Calu3 (cell line): ENCODE results near the gene TRABD2B. TPM values are rescaled to one million over a fixed set of nuclear protein-coding genes. Genes with fewer than 3 reads are reported as not detected.

Experiments used
- BruUV-seq: library from RNA; stranded (reverse); fragments of 400-500 nt; replicated peaks from 2 replicates; lab custom pipeline; 2021; lab: Mats Ljungman, UMichigan
- CTCF ChIA-PET: fragments of 300-600 bp; sonication (Branson Sonifier 250); formaldehyde crosslinking; loops from one replicate; lab custom pipeline; 2022; ENCODE audit warnings: antibody characterized with exemption; lab: Charles Lee
- DNase-seq: peaks from one replicate; pipeline ENCODE4 v3.0.0; 2022
- H3K27ac Mint-ChIP-seq: one replicate; pipeline ENCODE4 v1.8.0; 2022; ENCODE audit warnings: mixed read lengths; ENCODE audit not compliant: unreplicated experiment
- H3K27me3 Mint-ChIP-seq: one replicate; pipeline ENCODE4 v1.8.0; 2022; ENCODE audit warnings: mixed read lengths; ENCODE audit not compliant: unreplicated experiment
- H3K36me3 Mint-ChIP-seq: one replicate; pipeline ENCODE4 v1.8.0; 2022; ENCODE audit warnings: mild to moderate bottlenecking, moderate library complexity, mixed read lengths; ENCODE audit not compliant: insufficient read depth, unreplicated experiment
- H3K4me1 Mint-ChIP-seq: one replicate; pipeline ENCODE4 v1.8.0; 2022; ENCODE audit warnings: mild to moderate bottlenecking, low read depth, mixed read lengths; ENCODE audit not compliant: unreplicated experiment
- H3K4me3 Mint-ChIP-seq: one replicate; pipeline ENCODE4 v1.8.0; 2022; ENCODE audit warnings: mild to moderate bottlenecking, low read depth, moderate library complexity, mixed read lengths; ENCODE audit not compliant: unreplicated experiment
- H3K9me3 Mint-ChIP-seq: one replicate; pipeline ENCODE4 v1.8.0; 2022; ENCODE audit warnings: low read depth, mixed read lengths; ENCODE audit not compliant: unreplicated experiment
- intact Hi-C: fragments of 100-400 bp; cut with micrococcal nuclease; formaldehyde crosslinking; loops from one replicate; pipeline ENCODE4 v1.10.0; 2022; ENCODE audit not compliant: unreplicated experiment
- total RNA-seq: library from RNA; stranded (reverse); gene quantifications from 2 replicates; pipeline ENCODE4 v1.2.3, GENCODE V29; 2022
- TF ChIP-seq, protein P1 (sequence below): fragments of 200-600 bp; IDR thresholded peaks from one replicate; pipeline ENCODE4 v1.8.0; 2022; ENCODE audit warnings: antibody characterized with exemption; ENCODE audit not compliant: unreplicated experiment

The TRABD2B gene
- total RNA-seq, 1 experiment from 2014 or later = 0.42 TPM

DNA sequence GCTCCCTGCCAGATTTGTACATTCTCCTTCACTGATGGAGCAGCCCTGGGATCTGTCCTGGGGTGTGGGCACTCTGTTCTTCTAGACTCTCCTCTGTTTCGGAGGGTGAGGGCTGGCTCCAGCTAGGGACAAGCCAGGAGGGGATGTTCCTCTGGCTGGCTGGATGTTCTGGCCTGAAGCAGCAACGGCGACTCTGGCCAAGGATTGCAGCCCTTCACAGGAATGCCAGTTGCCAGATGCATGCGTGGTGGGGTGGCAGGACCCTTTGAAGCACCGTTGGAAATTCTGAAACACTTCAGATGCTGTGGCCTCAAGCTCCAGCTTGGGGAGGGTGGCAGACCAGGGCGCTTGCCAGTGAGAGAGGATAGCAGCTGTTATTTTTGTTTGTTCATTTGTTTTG lies 210.9 kb downstream of the TRABD2B start:
- no peak overlapping the region for H3K4me3 Mint-ChIP-seq

DNA sequence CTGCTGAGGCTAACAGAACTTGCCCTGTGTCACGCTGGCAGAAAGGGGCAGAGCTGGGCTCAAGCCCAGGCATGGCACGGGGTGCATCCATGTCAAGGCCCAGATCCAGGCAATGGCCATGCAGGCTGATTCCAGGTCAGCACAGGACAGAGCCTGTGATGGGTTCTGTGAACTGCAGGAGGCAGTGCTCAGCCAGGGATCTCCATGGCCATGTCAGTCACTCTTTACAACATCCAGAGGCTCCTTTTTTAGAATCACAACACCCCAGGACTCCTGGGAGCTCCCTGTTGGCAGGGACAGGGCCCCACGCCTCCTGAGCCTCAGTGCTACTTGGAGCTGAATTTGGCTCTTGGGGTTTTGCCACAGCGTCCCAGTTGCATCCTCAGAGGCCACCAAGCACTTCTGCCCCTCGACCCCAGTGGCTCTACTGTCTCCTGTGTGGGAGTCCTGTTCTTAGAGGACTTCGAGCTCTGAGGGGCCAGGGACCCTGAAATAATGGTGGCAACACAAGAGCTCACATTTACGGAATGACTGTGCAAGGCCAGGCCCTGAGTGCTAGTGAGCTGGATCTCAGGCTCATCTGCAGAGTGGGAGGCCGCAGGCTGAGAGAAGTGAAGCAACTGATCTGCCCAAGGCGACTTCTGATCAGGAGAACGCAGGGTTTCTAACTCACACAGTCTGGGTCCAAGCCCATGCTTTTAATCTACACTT lies 211.5 kb downstream of the TRABD2B start:
- H3K27ac Mint-ChIP-seq = no peak overlapping the region
- no peak for DNase-seq
- H3K9me3 Mint-ChIP-seq = no peaks in the 10 kb centered on the region
- no peak overlapping the region for H3K4me3 Mint-ChIP-seq
- CTCF ChIA-PET = interaction anchor here (0.6 kb wide), 1 partner anchor 67 kb away, joined by 3 read pairs; no protein-coding TSS in a partner anchor
- intact Hi-C loops = no loop called here
- TF ChIP-seq, protein P1, sequence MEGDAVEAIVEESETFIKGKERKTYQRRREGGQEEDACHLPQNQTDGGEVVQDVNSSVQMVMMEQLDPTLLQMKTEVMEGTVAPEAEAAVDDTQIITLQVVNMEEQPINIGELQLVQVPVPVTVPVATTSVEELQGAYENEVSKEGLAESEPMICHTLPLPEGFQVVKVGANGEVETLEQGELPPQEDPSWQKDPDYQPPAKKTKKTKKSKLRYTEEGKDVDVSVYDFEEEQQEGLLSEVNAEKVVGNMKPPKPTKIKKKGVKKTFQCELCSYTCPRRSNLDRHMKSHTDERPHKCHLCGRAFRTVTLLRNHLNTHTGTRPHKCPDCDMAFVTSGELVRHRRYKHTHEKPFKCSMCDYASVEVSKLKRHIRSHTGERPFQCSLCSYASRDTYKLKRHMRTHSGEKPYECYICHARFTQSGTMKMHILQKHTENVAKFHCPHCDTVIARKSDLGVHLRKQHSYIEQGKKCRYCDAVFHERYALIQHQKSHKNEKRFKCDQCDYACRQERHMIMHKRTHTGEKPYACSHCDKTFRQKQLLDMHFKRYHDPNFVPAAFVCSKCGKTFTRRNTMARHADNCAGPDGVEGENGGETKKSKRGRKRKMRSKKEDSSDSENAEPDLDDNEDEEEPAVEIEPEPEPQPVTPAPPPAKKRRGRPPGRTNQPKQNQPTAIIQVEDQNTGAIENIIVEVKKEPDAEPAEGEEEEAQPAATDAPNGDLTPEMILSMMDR = no peak
- peaks cover 36% of the 10 kb centered on the region for H3K27me3 Mint-ChIP-seq
- no TSS peak for BruUV-seq
- no peaks in the 10 kb centered on the region for H3K4me1 Mint-ChIP-seq
- H3K36me3 Mint-ChIP-seq = no peaks in the 10 kb centered on the region

More for the DNA sequence above, 210.9 kb downstream of the TRABD2B start:
- H3K27me3 Mint-ChIP-seq = peaks cover 35% of the 10 kb centered on the region
- no peak overlapping the region for H3K27ac Mint-ChIP-seq
- H3K36me3 Mint-ChIP-seq = no peaks in the 10 kb centered on the region
- no TSS peak for BruUV-seq
- no peaks in the 10 kb centered on the region for H3K4me1 Mint-ChIP-seq
- intact Hi-C loops = no loop called here
- H3K9me3 Mint-ChIP-seq = no peaks in the 10 kb centered on the region
- DNase-seq = no peak
- CTCF ChIA-PET = interaction anchor here (0.6 kb wide), 1 partner anchor 66 kb away, joined by 3 read pairs; no protein-coding TSS in a partner anchor
- TF ChIP-seq, protein P1 = no peak

- Mint-ChIP-seq H3K27ac (peak overlapping the region; percentile 23), H3K27me3 (peaks cover 36% of the 10 kb centered on the region), H3K9me3 (no peaks in the 10 kb centered on the region), H3K4me1 (no peaks in the 10 kb centered on the region), H3K36me3 (no peaks in the 10 kb centered on the region), H3K4me3 (no peak overlapping the region)
- TF ChIP-seq, protein P1 = no peak
- BruUV-seq = no TSS peak
- intact Hi-C loops = no loop called here
- CTCF ChIA-PET = no interaction called here
- DNase-seq = no peak
These were observed 212.1 kb downstream of the TRABD2B start for GRCh38 chr1:47785118-47785517.

- no peaks in the 10 kb centered on the region for H3K9me3 Mint-ChIP-seq
- BruUV-seq = no TSS peak
- CTCF ChIA-PET = no interaction called here
- DNase-seq = no peak
- peaks cover 36% of the 10 kb centered on the region for H3K27me3 Mint-ChIP-seq
- no peaks in the 10 kb centered on the region for H3K4me1 Mint-ChIP-seq
- intact Hi-C loops = no loop called here
- TF ChIP-seq, protein P1 = no peak
- peak overlapping the region; percentile 23 for H3K27ac Mint-ChIP-seq
- H3K4me3 Mint-ChIP-seq = no peak overlapping the region
- no peaks in the 10 kb centered on the region for H3K36me3 Mint-ChIP-seq
These were observed 212.7 kb downstream of the TRABD2B start for GRCh38 chr1:47784497-47784822.
